Uterus (tissue), 2 donors: Measurements from ENCODE around the gene GLI2.

Experiments
- CTCF ChIP-seq, 4 experiments: fragments of 200-600 bp in 2 of 4; fragments of 450-650 bp in 2 of 4; sonication (generic) in 2 of 4; IDR thresholded peaks; one replicate each; pipeline ENCODE4 v1.5.1; 2016 to 2019; ENCODE audit warnings: antibody characterized with exemption in 4 of 4, mild to moderate bottlenecking in 2 of 4, moderate library complexity in 1 of 4
- POLR2A ChIP-seq, 2 donors: fragments of 450-650 bp; IDR thresholded peaks; one replicate each; pipeline ENCODE4 v1.6.1; 2016; ENCODE audit warnings: antibody characterized with exemption in 2 of 2, mild to moderate bottlenecking in 1 of 2, moderate library complexity in 1 of 2

DNA sequence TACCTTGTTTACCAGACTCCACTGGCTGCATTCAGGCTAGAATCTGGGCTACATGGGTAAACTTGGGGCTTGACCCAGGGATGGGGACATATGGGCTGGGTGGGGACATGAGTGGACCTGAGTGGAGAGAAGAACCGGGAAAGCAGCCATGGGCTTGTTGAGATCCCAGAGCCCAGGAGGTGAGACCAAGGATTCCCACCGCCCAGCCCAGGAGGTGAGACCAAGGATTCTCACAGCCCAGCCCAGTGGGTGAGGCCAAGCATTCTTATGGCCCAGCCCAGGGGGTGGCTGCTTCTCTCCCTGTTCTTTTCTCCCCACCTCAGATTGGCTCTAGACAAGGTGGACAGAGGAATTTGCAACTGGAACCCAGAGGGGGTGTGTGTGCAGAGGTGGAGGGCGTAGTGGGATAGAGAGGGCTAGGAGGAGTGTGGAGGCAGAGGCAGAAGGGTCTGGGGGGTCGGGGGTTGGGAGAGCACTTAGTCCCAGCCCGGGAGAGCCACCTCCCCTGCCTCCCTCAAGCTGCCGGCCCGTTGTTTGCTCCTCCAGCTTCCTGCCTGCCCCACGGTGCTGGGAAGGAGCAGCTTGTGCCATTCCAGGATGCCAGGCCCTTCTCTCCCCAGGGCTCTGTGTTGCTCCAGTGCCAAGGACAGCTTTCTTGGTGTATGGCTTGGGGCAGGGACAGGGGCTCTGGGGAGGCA is 25.6 kb downstream of the GLI2 start:
- TF ChIP-seq CTCF (IDR thresholded peaks at IDR 0.05): no peak
- no peak for TF ChIP-seq POLR2A (IDR thresholded peaks at IDR 0.05)
